GM18951 (cell line): ENCODE data around the gene NUMBL.

ENCODE experiments used
- POLR2A ChIP-seq: IDR thresholded peaks from 4 replicates; pipeline ENCODE4 v1.6.1; 2011; ENCODE audit warnings: mild to moderate bottlenecking; ENCODE audit not compliant: insufficient read length, insufficient read depth; ENCODE audit errors: extremely low read depth
- in situ Hi-C: fragments of 300-500 bp; cut with MboI; formaldehyde crosslinking; loops from one replicate; pipeline ENCODE4 v1.12.0; 2022; ENCODE audit warnings: low sequenced_read_pairs, mixed read lengths, inconsistent platforms; ENCODE audit not compliant: unreplicated experiment

Gene NUMBL

DNA sequence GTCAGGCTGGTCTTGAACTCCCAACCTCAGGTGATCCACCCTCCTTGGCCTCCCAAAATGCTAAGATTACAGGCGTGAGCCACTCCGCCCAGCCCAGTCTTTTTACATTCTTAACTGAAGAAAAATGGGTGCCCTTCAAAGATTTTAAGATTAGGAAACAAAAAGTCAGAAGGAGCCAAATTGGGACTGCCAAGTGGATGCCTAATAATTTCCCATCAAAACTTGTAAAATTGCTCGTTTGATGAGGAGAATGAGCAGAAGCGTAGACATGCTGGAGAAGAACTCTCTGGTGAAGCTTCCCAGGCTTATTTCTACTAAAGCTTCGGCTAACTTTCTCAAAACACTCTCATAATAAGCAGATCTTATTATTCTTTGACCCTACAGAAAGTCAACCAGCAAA is 31.3 kb downstream of the NUMBL start:
- no peak for TF ChIP-seq POLR2A
- in situ Hi-C loops, result loop anchor here (10.0 to 25.0 kb wide), 2 partner anchors 166 to 478 kb away; no protein-coding TSS in a partner anchor

- TF ChIP-seq POLR2A, result no peak
- in situ Hi-C loops, result loop anchor here (10.0 to 25.0 kb wide), 2 partner anchors 167 to 479 kb away; no protein-coding TSS in a partner anchor
Measured at GRCh38 chr19:40658031-40658430, 32.4 kb downstream of the NUMBL start.

DNA sequence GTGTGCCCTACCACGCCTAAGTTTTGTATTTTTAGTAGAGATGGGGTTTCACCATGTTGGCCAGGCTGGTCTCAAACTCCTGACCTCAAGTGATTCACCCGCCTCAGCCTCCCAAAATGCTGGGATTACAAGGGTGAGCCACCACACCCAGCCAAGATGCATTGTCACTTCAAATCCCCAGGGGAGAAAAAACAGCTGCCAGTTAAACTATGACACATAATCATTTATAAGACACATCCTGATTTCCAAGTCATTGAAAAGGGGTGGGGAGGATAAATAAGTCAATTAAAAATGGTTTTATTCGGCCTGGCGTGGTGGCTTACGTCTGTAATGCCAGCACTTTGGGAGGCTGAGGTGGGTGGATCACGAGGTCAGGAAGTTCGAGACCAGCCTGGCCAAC is 34.8 kb downstream of the NUMBL start:
- in situ Hi-C loops, result loop anchor here (10.0 to 25.0 kb wide), 2 partner anchors 169 to 482 kb away; no protein-coding TSS in a partner anchor

DNA sequence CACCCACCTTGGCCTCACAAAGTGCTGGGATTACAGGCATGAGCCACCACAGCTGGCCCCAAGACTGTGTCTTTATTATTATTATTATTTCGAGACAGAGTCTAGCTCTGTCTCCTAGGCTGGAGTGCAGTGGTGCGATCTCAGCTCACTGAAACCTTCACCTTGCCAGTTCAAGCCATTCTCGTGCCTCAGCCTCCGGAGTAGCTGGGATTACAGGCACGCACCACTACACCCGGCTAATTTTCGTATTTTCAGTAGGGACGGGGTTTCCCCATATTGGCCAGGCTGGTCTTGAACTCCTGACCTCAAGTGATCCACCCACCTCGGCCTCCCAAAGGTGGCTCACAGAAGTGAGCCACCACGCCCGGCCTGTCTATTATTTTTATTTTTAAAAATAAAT is 38.1 kb downstream of the NUMBL start:
- in situ Hi-C loops, result loop anchor here (10.0 to 25.0 kb wide), 2 partner anchors 172 to 485 kb away; no protein-coding TSS in a partner anchor

DNA sequence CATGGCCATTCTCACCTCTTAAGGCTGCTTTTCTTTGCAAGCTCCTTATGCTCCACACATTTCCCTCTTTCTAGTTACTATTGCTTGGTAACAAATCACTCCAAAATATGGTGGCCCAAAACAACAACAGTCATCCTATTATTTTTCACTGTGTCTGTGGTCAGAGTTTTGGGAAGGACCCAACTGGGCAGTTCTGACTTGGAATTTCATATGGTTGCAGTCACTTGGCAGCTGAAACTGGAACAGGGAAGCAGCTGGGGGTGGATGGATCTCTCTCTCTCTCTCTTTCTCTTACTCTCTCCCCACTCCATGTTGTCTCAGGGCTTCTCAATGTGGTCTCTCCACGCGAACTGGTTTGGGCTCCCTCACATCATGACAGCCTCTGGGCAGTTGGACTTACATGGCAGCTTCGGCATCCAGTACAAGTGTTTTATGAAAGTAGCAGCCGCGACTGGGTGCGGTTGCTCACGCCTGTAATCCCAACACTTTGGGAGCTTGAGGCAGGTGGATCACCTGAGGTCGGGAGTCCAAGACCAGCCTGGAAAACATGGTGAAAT is 39.6 kb downstream of the NUMBL start:
- in situ Hi-C loops, result loop anchor here (10.0 to 25.0 kb wide), 2 partner anchors 174 to 486 kb away; no protein-coding TSS in a partner anchor

DNA sequence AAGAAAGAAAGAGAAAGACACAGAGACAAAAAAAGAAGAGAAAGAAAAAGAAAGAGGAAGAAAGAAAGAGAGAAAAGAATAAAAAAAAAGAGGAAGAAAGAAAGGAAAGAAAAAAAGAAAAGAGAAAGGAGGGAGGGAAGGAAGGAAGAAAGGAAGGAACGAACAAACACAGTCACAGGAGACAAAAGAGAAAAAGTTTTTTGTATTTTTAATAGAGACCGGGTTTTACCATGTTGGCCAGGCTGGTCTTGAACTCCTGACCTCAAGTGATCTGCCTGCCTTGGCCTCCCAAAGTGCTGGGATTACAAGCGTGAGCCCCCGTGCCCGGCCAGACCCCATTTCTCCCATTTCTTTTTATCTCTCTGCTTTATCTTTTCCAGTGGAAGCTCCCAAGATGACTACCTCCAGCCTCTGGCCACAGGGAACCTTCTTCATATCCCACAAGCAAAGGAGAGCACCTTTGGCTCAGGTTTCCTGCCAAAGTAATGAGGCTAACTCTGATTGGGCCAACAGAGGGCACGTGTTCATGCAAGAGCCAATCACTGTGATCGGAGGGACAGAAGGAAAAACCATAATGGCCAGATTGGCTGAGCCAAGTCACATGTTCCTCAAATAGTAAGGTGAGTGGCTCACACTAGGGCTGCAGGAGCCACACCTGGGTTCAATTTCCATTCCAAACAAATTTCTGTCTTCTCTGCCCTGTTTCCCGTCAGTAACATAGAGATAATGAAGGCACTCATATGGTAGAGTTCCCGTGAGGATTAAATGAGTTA is 40.4 kb downstream of the NUMBL start:
- in situ Hi-C loops, result loop anchor here (10.0 to 25.0 kb wide), 2 partner anchors 175 to 487 kb away; no protein-coding TSS in a partner anchor

More for the DNA sequence above, 39.6 kb downstream of the NUMBL start:
- no peak for TF ChIP-seq POLR2A

- no peak for TF ChIP-seq POLR2A
- in situ Hi-C loops, result no loop called here
Measured at GRCh38 chr19:40646743-40647254, 43.7 kb downstream of the NUMBL start.

DNA sequence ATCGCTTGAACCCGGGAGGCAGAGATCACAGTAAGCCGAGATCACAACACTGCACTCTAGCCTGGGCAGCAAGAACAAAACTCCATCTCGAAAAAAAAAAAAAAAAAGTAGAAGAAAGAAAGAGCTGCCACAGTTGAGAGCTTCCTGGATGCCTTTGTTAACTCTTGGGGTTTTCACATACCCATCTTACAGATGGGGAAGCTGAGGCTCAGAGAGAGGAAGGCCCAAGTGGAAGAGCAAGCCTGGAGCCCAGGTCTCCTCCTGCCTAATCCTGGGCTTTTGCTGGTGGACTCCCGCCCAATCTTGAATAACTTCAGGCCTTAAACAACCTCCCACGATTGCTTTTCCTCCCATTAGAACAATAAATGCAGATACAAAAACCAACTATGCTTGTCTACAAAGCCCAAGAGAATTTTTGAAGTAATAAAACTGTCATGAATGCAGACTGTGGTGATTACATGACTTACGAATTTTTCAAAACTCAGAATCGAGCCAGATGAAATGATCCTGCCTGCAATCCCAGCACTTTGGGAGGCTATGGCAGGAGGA is 47.6 kb downstream of the NUMBL start:
- TF ChIP-seq POLR2A, result no peak
- in situ Hi-C loops, result no loop called here

GRCh38 chr19:40642051-40642706 is 48.3 kb downstream of the NUMBL start:
- in situ Hi-C loops, result no loop called here
- no peak for TF ChIP-seq POLR2A

DNA sequence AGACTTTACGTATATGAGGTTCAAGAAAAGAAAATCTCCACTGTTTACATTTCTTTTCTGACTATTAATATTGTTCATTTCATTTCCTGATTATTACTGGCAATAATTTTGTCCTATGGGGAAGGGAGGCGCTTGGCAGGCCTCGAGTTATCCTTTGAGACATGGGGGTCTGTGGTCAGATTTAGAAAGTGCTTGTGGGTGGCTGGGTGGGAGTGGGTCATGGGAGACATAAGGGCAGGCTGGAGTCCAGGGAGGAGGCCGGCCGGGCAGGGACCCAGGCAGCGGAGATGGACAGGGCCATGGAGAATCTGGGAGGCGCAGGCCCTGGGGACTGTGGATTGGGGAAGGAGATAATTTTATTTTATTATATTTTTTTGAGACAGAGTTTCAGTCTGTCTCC is 49.2 kb downstream of the NUMBL start:
- in situ Hi-C loops, result no loop called here
- TF ChIP-seq POLR2A, result no peak

DNA sequence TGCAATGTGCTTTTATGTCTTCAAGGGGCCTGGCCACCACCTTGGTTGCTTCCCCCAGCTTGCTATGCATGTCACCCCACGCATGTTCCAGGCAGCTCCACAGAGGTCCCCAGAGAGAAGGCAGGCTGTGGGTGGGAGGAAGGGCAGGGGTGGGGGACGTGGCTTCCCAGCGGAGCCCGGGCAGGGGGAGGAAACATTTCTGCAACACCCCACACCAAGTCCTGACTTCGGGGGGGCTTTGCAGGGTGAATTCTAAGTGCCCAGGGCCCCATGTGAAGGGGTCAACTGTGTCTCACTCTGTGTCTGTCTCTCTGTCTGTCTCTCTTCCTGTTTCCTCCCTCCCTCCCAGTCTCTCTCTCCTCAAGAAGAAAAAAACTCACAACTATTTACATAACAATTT is 49.7 kb downstream of the NUMBL start:
- no peak for TF ChIP-seq POLR2A

DNA sequence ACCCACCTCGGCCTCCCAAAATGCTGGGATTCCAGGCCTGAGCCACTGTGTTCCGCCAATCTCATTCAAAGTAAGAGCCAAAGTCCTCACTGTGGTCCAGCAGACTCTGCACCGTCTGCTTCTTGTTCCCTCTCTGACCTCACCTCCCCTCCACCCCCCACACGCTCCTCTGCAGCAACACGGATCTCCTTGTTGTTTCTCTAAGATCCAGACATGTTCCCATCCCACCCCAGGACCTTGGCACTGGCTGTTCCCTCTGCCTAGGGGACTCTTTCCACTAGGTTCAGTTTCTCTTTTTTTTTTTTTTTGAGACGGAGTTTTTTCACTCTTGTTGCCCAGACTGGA is 50.8 kb downstream of the NUMBL start:
- in situ Hi-C loops, result no loop called here
- no peak for TF ChIP-seq POLR2A

More for the DNA sequence above, 49.7 kb downstream of the NUMBL start:
- in situ Hi-C loops, result no loop called here

GRCh38 chr19:40638327-40638726 is 52.1 kb downstream of the NUMBL start:
- in situ Hi-C loops, result no loop called here
- no peak for TF ChIP-seq POLR2A

DNA sequence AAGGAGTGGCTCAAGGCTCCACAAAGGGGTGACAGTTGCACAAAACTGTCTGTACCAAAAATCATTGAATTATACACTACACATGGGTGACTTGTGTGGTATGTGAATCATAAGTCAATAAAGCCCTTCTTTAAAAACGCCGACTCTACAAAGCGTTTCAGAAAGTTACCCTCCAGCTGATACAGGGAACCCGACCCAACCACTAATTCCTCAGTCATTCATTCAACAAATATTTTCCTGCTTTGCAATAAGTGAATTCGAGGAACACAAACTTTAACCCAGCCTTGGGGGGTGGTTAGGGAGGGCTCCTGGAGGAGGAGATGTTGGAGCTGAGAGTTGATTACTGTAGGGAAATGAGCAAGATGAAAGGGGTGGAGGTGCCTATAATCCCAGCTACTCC is 57.2 kb downstream of the NUMBL start:
- no peak for TF ChIP-seq POLR2A
- in situ Hi-C loops, result no loop called here
